Endothelial cell (in vitro differentiated cells): ENCODE measurements around the gene AUTS2. TPM values are rescaled to one million over a fixed set of nuclear protein-coding genes. Genes with fewer than 3 reads are reported as not detected.

Experiments used
- DNase-seq: peaks from one replicate; pipeline ENCODE4 v3.0.0; 2021; ENCODE audit warnings: low spot score
- H3K27ac Mint-ChIP-seq: one replicate; pipeline ENCODE4 v1.8.0; 2021; ENCODE audit warnings: mixed read lengths, inconsistent platforms; ENCODE audit not compliant: unreplicated experiment
- H3K27me3 Mint-ChIP-seq: one replicate; pipeline ENCODE4 v1.8.0; 2021; ENCODE audit warnings: mild to moderate bottlenecking, moderate library complexity, mixed read lengths, inconsistent platforms; ENCODE audit not compliant: unreplicated experiment
- H3K36me3 Mint-ChIP-seq: one replicate; pipeline ENCODE4 v1.8.0; 2021; ENCODE audit warnings: mild to moderate bottlenecking, low read depth, mixed read lengths, inconsistent platforms; ENCODE audit not compliant: unreplicated experiment
- H3K4me1 Mint-ChIP-seq: one replicate; pipeline ENCODE4 v1.8.0; 2021; ENCODE audit warnings: mild to moderate bottlenecking, mixed read lengths, inconsistent platforms; ENCODE audit not compliant: unreplicated experiment
- H3K4me3 Mint-ChIP-seq: one replicate; pipeline ENCODE4 v1.8.0; 2021; ENCODE audit warnings: mild to moderate bottlenecking, mixed read lengths, inconsistent platforms; ENCODE audit not compliant: unreplicated experiment
- H3K9me3 Mint-ChIP-seq: one replicate; pipeline ENCODE4 v1.8.0; 2021; ENCODE audit warnings: mixed read lengths, inconsistent platforms; ENCODE audit not compliant: unreplicated experiment
- total RNA-seq: library from RNA; stranded (reverse); fragmentation: NEBNext Ultra II Directional; extraction: Animal tissue kit (Norgen Biotek cat#: 25700); gene quantifications from one replicate; pipeline ENCODE4 v1.2.1, GENCODE V29; 2021; ENCODE audit not compliant: unreplicated experiment
- TF ChIP-seq, protein P1 (sequence below): fragments of 200-600 bp; sonication (generic); IDR thresholded peaks from one replicate; pipeline ENCODE4 v1.5.0; 2021; ENCODE audit warnings: antibody characterized with exemption; ENCODE audit not compliant: unreplicated experiment

Gene AUTS2
- total RNA-seq, 1 donor from 2014 or later = 103 TPM

DNA sequence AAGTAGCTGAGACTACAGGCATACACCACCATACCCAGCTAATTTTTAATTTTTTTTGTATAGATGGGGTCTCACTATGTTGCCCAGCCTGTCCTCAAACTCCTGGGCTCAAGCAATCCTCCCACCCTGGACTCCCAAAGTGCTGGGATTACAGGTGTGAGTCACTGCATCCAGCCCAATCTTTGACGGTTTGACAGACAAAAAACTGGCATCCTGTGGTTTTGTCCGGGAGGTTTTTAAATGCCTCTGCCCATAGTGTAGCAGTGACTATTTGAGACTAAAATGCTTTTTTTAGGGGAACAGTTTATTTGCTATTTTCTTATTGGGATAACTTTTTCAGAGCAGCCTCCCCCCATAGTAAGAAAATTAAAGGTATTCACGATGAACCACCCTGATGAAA is 1010.0 kb downstream of the AUTS2 start:
- Mint-ChIP-seq H3K27me3 (no peaks in the 10 kb centered on the region), H3K4me1 (no peaks in the 10 kb centered on the region), H3K36me3 (peaks cover 6% of the 10 kb centered on the region), H3K9me3 (no peaks in the 10 kb centered on the region), H3K27ac (no peak overlapping the region), H3K4me3 (no peak overlapping the region)
- no peak for DNase-seq
- TF ChIP-seq, protein P1, sequence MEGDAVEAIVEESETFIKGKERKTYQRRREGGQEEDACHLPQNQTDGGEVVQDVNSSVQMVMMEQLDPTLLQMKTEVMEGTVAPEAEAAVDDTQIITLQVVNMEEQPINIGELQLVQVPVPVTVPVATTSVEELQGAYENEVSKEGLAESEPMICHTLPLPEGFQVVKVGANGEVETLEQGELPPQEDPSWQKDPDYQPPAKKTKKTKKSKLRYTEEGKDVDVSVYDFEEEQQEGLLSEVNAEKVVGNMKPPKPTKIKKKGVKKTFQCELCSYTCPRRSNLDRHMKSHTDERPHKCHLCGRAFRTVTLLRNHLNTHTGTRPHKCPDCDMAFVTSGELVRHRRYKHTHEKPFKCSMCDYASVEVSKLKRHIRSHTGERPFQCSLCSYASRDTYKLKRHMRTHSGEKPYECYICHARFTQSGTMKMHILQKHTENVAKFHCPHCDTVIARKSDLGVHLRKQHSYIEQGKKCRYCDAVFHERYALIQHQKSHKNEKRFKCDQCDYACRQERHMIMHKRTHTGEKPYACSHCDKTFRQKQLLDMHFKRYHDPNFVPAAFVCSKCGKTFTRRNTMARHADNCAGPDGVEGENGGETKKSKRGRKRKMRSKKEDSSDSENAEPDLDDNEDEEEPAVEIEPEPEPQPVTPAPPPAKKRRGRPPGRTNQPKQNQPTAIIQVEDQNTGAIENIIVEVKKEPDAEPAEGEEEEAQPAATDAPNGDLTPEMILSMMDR = no peak

DNA sequence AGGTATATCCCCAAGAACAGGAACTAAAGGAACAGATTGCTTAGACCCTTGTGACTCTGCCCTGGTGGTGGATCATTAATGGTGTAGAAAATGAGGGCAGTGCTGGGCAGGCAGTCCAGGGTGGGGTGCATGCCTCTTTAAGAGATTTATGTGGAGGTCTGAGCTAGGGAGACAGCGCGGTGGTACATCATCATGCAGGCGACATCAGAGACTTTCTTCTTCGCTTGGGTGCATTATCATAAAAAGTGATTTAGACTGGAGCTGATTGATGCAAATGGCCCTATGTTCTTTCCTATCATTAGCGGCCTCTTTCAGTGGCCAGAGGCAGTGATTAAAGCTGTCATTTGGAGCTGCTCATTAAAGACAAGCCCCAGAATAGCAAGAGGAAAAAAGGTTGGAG is 1014.5 kb downstream of the AUTS2 start:
- TF ChIP-seq, protein P1 = no peak
- H3K9me3 Mint-ChIP-seq = no peaks in the 10 kb centered on the region
- no peak overlapping the region for H3K27ac Mint-ChIP-seq
- H3K4me3 Mint-ChIP-seq = no peak overlapping the region
- H3K36me3 Mint-ChIP-seq = peaks cover 4% of the 10 kb centered on the region
- no peaks in the 10 kb centered on the region for H3K4me1 Mint-ChIP-seq
- peaks cover 1% of the 10 kb centered on the region for H3K27me3 Mint-ChIP-seq
- no peak for DNase-seq

DNA sequence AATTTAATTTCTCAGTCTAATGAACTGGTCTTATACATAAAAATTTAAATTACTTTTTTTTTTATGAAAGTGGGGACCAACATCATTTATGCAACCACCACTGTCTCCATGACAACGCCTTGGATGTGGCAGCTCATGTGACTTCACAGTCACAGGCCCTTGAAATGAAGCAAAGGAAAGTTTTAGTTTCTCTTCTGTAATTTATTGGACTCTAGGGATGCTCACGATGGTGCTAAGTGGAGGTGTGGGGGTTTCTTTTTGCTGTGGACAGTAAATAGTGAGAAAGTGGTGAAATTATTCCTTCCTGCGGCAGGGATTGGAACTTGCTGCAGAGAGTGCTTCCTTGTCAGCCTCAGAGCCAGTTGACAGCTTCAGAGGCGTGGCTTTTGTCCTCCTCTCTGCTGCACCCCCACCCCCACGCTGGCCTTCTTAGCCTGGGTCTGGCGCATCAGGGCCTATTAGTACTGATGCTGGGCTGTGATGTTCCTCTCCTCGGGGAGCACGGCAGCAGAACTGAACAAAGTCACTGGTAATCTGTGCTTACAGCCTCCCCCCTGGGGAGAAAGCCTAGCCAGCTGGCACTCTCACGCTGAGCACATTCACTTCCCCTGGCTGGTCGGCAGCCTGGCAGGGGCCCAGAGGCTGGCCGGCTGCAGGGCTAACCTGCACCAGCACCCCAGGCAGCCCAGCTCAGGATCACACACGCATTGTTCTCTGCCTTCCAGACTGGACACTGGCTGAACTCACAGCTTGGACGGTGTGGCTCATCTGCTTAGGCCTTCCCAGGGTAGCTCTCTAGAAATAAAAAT is 1016.2 kb downstream of the AUTS2 start:
- TF ChIP-seq, protein P1 = no peak
- DNase-seq = no peak
- Mint-ChIP-seq H3K27me3 (peaks cover 1% of the 10 kb centered on the region), H3K9me3 (no peaks in the 10 kb centered on the region), H3K4me1 (peaks cover 11% of the 10 kb centered on the region), H3K27ac (no peak overlapping the region), H3K36me3 (peaks cover 4% of the 10 kb centered on the region), H3K4me3 (no peak overlapping the region)

DNA sequence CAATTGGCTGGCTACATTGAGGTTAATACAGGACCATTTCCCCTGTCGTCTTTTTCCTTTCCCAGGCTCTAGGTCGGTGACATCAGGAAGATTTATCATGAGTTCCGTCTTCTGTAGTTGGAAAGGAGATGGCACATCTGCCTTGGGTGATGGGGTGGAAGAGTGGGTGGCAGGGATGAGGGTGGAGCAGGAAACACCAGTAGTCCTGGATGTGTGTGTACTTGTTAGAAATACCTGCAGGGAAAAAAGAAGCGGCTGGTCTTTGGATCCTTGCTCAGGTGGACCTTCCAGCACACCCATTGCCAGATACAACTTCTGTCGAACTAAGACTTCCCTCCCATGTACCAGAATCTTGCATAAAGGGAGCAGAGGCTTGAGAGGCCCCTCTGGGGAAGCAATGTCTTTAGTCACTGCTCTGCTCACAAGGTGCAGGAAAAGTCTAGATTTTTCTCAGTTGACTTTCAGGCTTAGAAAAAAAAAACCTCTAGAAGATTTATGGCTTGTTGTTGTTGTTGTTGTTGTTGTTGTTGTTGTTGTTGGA is 1016.9 kb downstream of the AUTS2 start:
- Mint-ChIP-seq H3K27me3 (peaks cover 1% of the 10 kb centered on the region), H3K9me3 (no peaks in the 10 kb centered on the region), H3K4me1 (peaks cover 18% of the 10 kb centered on the region), H3K27ac (no peak overlapping the region), H3K4me3 (no peak overlapping the region), H3K36me3 (peaks cover 4% of the 10 kb centered on the region)
- TF ChIP-seq, protein P1 = no peak
- no peak for DNase-seq

DNA sequence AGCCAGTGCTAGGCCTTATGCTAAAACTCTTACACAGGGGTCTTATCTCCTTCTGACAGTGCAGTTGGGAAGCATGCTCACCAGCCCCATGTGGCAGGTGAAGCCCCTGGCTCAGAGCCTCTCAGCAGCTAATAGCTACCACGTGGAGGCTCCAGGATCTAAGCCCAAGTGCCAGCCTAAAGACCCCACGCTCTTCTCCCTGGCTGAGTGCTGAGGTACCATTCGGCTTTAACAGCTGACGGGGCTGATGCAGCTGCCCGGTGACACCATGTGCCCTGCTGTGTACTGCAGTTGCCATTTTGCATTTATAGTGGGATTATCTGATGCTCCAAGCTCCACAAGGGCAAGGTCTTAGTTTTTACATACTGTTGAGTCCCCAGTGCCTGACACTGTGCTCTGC is 1017.9 kb downstream of the AUTS2 start:
- TF ChIP-seq, protein P1 = no peak
- H3K27ac Mint-ChIP-seq = no peak overlapping the region
- H3K4me1 Mint-ChIP-seq = peaks cover 21% of the 10 kb centered on the region
- H3K9me3 Mint-ChIP-seq = no peaks in the 10 kb centered on the region
- no peak overlapping the region for H3K4me3 Mint-ChIP-seq
- peaks cover 1% of the 10 kb centered on the region for H3K27me3 Mint-ChIP-seq
- no peak for DNase-seq
- H3K36me3 Mint-ChIP-seq = peaks cover 4% of the 10 kb centered on the region
